ENCODE measurements around the gene SDR42E2. TPM values are rescaled to one million over a fixed set of nuclear protein-coding genes. Genes with fewer than 3 reads are reported as not detected.
A peak's percentile ranks its signal among the peaks of the same experiment; 100 is the strongest.

The SDR42E2 gene
- total RNA-seq, 4 donors from 2014 or later: not detected

GRCh38 chr16:22190776-22191531 lies 28.6 kb downstream of the SDR42E2 start:
- no peaks in the 10 kb centered on the region for H3K36me3 ChIP-seq
- ATAC-seq: peak; percentile 64 to 65
- in situ Hi-C loops (cut with MboI; ENCODE audit: low sequenced_read_pairs in 4 of 4) (loop anchor here in 1 of 4 donors (10.0 to 25.0 kb wide), 2 partner anchors 1029 to 1286 kb away; partner anchors contain the start of genes DCUN1D3, DNAH3, LDAF1 and LYRM1), intact Hi-C loops (cut with DNase I; ENCODE audit: low total_unique reads) (loop anchor here (1.0 to 10.0 kb wide), 6 partner anchors 16 to 1289 kb away; partner anchors contain the start of genes CDR2, DCUN1D3, EEF2K and LYRM1)
- peaks cover 19 to 21% of the 10 kb centered on the region in 2 donors for H3K4me1 ChIP-seq
- TF ChIP-seq CTCF (IDR thresholded peaks at IDR 0.05 in 4 of 5, conservative IDR thresholded peaks at IDR 0.05 in 1 of 5): no peak
- peak; percentile 88 to 94 for TF ChIP-seq POLR2A (IDR thresholded peaks at IDR 0.05)
- H3K9me3 ChIP-seq: no peaks in the 10 kb centered on the region
- peak; percentile 100 for DNase-seq
- peak overlapping the region; percentile 53 to 73 (median 62) for H3K4me3 ChIP-seq
- H3K27ac ChIP-seq: peak overlapping the region; percentile 89 to 98 (median 97)
- no peaks in the 10 kb centered on the region for H3K27me3 ChIP-seq

GRCh38 chr16:22191532-22192260 lies 29.4 kb downstream of the SDR42E2 start:
- Histone ChIP-seq H3K9me3 (no peaks in the 10 kb centered on the region), H3K27me3 (no peaks in the 10 kb centered on the region), H3K4me3 (peak overlapping the region; percentile 53 to 73 (median 62)), H3K4me1 (peaks cover 19 to 21% of the 10 kb centered on the region in 2 donors), H3K36me3 (no peaks in the 10 kb centered on the region), H3K27ac (peak overlapping the region; percentile 89 to 98 (median 97))
- in situ Hi-C loops (cut with MboI; ENCODE audit: low sequenced_read_pairs in 4 of 4) (loop anchor here in 1 of 4 donors (10.0 to 25.0 kb wide), 2 partner anchors 1029 to 1287 kb away; partner anchors contain the start of genes DCUN1D3, DNAH3, LDAF1 and LYRM1), intact Hi-C loops (cut with DNase I; ENCODE audit: low total_unique reads) (loop anchor here (2.0 to 10.0 kb wide), 4 partner anchors 15 to 1289 kb away; partner anchors contain the start of genes CDR2, DCUN1D3, EEF2K and LYRM1)
- peak in 1 of 2 donors; percentile 45 for DNase-seq
- ATAC-seq: peak in 1 of 2 donors; percentile 14
- TF ChIP-seq CTCF (IDR thresholded peaks at IDR 0.05 in 4 of 5, conservative IDR thresholded peaks at IDR 0.05 in 1 of 5) (no peak), POLR2A (IDR thresholded peaks at IDR 0.05) (no peak)

- in situ Hi-C loops (cut with MboI; ENCODE audit: low sequenced_read_pairs in 4 of 4) (loop anchor here in 1 of 4 donors (10.0 to 25.0 kb wide), 2 partner anchors 1030 to 1288 kb away; partner anchors contain the start of genes DCUN1D3, DNAH3, LDAF1 and LYRM1), intact Hi-C loops (cut with DNase I; ENCODE audit: low total_unique reads) (loop anchor here (5.0 to 10.0 kb wide), 2 partner anchors 182 to 1290 kb away; partner anchors contain the start of genes CDR2, DCUN1D3 and LYRM1)
- DNase-seq (peak; percentile 84 to 91), ATAC-seq (peak; percentile 40 to 47)
- no peaks in the 10 kb centered on the region for H3K27me3 ChIP-seq
- no peaks in the 10 kb centered on the region for H3K36me3 ChIP-seq
- peaks cover 19 to 21% of the 10 kb centered on the region in 2 donors for H3K4me1 ChIP-seq
- no peaks in the 10 kb centered on the region for H3K9me3 ChIP-seq
- TF ChIP-seq CTCF (IDR thresholded peaks at IDR 0.05 in 4 of 5, conservative IDR thresholded peaks at IDR 0.05 in 1 of 5) (no peak), POLR2A (IDR thresholded peaks at IDR 0.05) (peak; percentile 35 to 45)
- H3K4me3 ChIP-seq: peak overlapping the region; percentile 53 to 73 (median 62)
- peak overlapping the region; percentile 89 to 98 (median 97) for H3K27ac ChIP-seq
Measured at GRCh38 chr16:22192261-22193062, 30.2 kb downstream of the SDR42E2 start.

- no peak for TF ChIP-seq POLR2A (IDR thresholded peaks at IDR 0.05)
- H3K27me3 ChIP-seq: no peaks in the 10 kb centered on the region
- peak overlapping the region; percentile 89 to 98 (median 97) for H3K27ac ChIP-seq
- H3K4me1 ChIP-seq: peaks cover 19 to 21% of the 10 kb centered on the region in 2 donors
- H3K36me3 ChIP-seq: no peaks in the 10 kb centered on the region
- H3K4me3 ChIP-seq: peak overlapping the region in 1 of 4 donors; percentile 73
- in situ Hi-C loops (cut with MboI; ENCODE audit: low sequenced_read_pairs in 4 of 4) (loop anchor here in 1 of 4 donors (10.0 to 25.0 kb wide), 2 partner anchors 1031 to 1288 kb away; partner anchors contain the start of genes DCUN1D3, DNAH3, LDAF1 and LYRM1), intact Hi-C loops (cut with DNase I; ENCODE audit: low total_unique reads) (loop anchor here (5.0 to 10.0 kb wide), 2 partner anchors 182 to 1291 kb away; partner anchors contain the start of genes CDR2, DCUN1D3 and LYRM1)
- H3K9me3 ChIP-seq: no peaks in the 10 kb centered on the region
- ATAC-seq (no peak), DNase-seq (no peak)
Measured at GRCh38 chr16:22193063-22193411, 30.7 kb downstream of the SDR42E2 start.
